HG02798 (cell line): ENCODE measurements around the gene OSBPL8.

Source experiments
- ATAC-seq: cut with Tn5 transposase; IDR thresholded peaks from one replicate; pipeline ENCODE4 v1.9.1; 2021; ENCODE audit warnings: mild to moderate bottlenecking; ENCODE audit not compliant: unreplicated experiment, poor library complexity

OSBPL8 gene

DNA sequence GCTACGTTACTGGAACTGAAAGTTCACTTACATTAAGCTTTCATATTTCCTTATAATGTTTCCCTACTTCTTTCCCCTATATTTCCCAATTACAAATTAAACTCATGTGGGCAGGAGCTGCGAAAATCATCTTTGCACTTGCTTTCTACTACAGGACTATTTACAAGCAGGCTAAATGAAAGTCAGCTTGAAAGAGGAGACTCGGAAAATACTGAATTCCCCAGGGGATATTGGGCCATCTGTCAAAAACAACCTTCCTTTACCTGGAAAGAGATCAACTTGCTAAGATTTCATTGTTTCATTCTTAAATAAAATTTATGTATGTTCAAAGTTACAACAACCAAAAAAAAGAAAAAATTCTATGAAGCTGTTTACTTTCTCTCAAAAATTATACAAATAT, 118.6 kb downstream of the OSBPL8 start:
- ATAC-seq = no peak

DNA sequence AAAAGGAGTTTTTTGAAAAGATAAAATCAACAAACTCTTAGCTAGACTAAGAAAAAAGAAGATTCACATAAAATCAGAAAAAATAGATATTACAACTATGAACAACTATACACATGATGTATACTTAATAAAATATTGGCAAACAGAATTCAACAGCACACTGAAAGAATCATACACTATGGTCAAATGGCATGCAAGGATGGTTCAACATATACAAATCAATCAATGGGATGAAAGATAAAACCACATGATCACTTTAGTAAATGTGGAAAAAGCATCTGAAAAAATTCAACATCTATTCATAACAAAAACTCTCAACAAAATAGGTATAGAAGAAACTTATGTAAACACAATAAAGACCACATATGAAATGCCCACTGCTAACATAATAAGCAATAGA, 126.8 kb downstream of the OSBPL8 start:
- ATAC-seq = no peak

GRCh38 chr12:76428117-76428516, 131.5 kb downstream of the OSBPL8 start:
- ATAC-seq = no peak

DNA sequence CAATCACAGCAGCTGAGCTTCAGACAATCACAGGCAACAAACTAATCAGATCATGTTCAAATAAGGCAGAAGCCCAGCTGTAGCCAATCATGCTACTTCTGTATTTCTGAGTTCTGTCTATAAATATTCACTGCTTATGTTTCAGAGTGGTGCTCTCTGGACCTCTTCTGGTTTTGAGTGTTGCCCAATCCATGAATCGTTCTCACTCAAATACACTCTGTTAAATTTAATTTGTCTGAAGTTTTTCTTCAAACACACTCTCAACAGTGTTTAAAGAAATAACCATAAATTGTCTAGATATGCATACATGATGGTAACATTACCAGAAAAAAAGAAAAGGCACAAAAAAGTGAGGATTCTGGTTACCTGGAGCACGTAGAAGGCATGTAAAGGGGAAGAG, 133.4 kb downstream of the OSBPL8 start:
- no peak for ATAC-seq

GRCh38 chr12:76424941-76425340, 134.6 kb downstream of the OSBPL8 start:
- ATAC-seq = no peak

DNA sequence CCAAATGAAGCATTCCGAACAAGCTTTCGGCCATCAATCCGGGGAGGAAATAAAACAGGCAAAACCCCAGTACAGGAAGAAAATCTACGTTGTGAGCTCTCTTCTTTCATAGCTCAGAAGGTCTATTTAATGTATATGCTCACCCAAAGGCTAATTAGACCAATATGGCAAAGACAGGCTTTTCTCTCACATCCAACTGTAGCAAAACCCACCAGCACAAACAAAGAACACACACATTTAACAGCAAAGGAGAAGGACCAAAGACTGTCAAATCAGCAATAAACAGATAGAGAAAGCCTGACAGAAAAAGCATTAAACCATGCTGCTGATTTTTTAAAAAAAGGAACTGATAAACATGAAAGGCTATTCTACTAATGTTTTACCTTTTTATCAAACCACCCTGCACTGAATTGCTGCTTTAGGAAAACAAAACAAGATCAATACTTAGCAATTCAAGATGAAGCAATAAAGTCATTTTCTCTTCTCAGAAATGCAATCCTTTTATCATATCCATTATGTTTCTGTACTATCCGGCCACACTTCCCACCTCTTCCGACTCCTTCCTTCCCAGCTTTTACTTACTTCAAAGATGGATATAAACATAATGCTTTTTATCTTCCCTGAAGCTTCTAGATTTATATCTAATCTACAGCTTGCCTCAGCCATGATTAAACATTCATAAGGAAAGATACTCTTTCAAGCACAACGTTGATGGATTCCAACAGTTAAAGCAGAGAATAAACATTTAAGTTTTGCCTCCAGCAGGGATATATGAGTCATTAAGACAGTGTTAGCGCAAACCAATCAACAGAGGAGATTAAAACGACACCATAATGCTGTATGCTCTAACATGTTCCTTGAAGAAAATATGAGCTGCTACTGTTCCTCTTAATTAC, 136.8 kb downstream of the OSBPL8 start:
- ATAC-seq = no peak

- no peak for ATAC-seq
Observed at GRCh38 chr12:76422154-76422542, 137.4 kb downstream of the OSBPL8 start.

DNA sequence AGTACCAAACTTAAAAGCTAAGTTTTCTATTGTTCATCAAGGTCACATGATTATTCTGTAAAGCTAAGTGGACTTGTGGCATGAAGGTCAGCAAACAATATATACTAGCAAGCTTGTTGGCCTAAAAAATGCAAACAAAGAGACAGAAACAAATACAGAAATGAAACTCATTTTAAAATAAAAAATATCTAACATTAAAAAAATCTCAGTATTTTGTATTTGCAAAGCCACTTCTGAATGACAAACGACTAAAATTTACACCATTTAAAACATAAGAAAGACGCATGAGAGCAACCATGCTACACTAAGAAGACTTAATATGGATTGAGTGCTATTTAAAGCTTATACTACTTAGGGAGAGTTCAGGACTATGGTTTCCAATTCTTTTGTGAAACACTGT, 138.5 kb downstream of the OSBPL8 start:
- ATAC-seq = no peak

DNA sequence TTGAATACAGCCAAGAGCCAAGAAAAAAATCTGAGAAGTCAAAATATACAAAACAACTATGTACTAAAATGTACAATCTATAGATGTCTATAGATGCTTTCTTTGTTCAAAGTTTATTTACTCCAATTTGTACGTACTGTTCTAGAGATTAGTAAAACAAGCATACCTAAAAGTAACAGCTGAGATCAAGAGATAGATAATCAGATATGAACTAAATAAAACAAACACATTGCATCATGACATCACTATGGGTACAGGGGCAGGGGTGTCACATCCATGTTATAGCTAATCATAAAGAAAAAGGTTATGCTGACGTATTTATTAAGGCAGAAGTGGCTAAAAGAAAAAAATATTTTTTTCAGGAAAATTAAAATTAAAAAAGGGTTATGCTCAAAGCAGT, 139.3 kb downstream of the OSBPL8 start:
- no peak for ATAC-seq

DNA sequence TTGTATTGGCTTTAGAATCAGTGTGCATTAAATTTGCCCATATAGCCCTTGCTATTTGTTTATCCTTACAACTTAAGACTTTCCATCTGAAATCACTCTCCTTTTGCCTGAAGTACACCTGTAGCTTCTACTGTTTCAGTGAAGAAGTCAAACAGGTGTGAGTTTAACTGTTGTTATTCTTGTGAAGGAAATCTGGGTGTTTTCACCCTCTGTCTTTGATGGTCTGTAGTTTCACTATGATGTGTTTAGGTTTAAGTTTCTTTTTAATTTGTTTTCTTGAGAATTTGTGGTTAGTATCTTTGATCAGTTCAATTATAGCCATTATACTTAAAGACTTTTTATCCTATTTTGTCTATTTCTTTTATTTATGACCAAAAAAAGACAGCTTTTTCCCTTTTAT, 142.5 kb downstream of the OSBPL8 start:
- ATAC-seq = no peak

DNA sequence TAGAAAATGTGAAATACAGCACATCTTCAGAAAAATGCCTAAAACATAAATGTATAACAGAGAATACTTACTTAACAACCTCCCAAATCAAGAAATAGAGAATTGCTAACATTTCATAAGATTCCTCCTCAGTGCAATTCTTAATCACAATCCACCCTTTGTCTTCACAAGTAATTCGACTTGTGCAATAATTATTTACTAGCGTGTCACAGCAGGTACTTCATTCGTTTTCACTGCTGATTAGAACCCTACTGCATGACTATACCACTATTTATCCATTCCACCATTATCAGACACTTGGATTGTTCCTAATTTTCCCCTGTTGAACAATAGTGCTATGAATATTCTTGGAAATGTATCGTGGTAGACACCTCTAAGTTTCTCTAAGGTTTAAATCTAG, 146.4 kb downstream of the OSBPL8 start:
- ATAC-seq = no peak

DNA sequence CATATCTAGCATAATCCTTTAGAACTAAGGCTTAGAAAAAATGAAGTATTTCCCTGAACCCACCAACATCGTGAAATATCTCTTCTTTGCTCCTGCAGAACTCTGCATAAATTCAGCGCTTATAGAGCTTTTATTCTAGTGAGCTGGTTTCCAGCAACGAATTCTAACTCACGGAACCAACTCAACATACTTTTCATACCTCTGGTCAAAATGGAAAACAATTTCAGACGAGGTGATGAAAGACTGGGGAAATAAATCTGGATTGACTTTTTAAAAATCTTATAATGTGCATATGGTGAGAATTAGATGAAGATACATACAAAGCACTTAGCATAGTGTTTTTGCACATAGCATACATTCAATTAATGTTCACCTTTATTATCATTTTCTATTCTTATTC, 148.8 kb downstream of the OSBPL8 start:
- ATAC-seq = no peak

DNA sequence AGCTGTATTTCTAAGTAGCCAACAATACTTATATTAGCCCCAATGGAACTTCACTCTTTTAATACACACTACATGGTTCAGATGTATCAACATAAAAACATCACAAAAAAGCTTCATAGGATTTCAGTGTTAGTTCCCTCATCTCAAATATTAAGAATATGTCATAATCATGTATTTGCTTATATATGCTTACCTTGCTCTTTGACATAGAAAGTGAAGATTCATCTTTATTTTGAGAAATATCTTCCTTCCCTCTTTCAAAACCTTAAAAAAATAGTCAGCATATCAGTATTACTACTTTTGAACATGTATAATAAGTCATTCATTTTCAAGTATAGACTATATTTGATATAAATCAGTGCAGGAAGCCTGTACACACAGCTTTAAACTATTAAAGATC, 149.2 kb downstream of the OSBPL8 start:
- ATAC-seq = no peak

GRCh38 chr12:76409074-76409473, 150.5 kb downstream of the OSBPL8 start:
- no peak for ATAC-seq

DNA sequence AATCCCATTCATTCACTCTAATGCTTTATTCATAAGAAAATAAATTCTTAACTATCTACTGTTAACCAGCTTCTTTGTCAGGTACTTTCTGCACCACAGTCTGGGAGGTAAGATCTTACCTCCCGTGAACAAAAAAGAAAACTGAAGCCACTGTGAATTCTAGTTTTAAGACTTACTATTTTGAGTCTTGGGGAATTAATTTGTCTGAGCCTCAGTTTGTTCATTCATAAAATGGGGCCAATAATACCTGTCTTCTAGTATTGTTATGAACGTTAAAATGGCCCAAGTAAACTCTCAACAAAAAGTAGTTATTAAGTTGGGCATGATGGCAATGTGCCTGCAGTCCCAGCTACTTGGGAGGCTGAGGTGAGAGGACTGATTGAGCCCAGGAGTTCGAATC, 151.9 kb downstream of the OSBPL8 start:
- ATAC-seq = no peak

DNA sequence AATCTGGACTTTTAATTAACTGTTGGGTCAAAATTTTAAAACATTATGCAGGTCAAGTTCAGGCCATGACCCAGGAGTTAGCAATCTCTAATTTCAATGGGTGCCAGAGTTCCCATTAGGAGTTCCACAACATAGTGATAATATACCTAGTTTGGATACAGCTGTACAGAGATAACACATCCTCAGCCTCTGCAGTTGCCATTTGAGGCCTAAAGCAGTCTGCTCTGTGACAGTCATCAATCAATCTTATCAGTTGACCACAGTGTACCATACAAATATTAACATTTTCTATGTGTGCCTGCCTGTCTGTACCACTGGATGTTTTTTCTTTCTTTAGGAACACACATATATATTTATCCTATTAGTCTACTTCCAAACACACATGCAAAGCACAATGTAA, 157.3 kb downstream of the OSBPL8 start:
- ATAC-seq = no peak

DNA sequence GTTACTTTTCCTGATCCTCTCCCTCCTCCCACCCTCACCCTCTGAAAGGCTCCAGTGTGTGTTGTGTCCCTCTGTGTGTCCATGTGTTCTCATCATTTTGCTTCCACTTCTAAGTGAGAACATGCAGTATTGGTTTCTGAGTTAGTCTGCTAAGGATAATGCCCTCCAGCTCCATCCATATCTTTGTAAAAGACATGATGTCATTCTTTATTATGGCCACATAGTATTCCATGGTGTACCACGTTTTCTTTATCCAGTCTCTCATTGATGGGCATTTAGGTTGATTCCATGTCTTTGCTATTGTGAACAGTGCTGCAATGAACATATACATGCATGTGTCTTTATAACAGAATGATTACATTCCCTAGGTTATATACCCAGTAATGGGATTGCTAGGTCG, 159.4 kb downstream of the OSBPL8 start:
- ATAC-seq = no peak

DNA sequence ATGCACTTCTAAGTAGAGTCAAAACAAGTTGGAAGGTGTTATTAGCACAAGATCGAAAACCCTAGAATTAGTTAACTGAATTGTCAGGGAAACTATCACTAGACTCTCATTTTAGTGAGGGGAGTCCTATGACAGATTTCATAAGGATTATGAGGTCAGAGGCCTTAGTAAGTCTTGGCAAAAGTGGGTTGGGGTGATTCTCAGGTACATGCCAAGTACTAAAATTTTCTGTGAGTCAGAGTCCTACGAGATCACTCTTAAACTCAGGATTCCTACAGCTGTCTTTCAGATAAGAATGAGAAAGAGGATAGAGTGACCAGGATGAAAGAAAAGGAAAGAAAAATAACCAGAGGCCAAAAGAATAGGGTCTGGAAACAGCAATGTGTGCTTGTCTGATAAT, 160.5 kb downstream of the OSBPL8 start:
- ATAC-seq = no peak

- no peak for ATAC-seq
Observed at GRCh38 chr12:76398106-76398505, 161.5 kb downstream of the OSBPL8 start.

DNA sequence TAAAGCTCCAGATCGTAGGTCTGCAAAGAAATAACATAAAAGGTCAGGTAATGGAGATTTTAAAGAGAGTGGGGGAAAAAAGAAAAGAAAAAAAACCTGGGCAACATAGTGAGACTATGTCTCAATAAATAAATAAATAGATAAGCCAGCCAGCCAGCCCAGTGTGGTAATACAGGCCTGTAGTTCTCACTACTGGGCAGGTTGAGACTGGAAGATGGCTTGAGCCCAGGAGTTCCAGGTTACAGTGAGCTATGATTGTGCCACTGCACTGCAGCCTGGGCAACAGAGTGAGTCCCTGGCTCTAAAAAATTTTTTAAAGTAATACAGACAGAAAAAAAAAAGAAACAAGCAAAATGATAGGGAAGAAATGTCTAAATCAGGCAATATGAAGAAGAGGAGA, 168.1 kb downstream of the OSBPL8 start:
- no peak for ATAC-seq

DNA sequence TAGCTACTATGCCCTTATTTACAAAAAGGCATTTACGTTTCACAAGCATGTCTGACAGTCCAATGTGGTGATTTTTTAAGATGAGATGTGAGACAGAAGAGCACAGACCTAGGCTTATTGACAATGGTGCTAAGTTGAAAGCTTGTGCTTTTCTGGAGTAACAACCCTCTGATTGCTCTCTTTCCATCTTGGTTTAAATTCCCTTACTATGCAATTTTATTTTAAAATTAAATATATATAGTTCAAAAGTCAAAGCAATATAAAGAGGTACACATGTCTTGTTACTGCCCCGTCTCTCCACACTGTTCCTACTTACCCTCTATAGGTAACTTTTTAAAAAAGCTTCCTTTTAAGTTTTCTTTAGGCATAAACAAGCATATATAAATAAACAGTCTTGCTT, 172.0 kb downstream of the OSBPL8 start:
- ATAC-seq = no peak

GRCh38 chr12:76384560-76384959, 175.0 kb downstream of the OSBPL8 start:
- ATAC-seq = no peak
